Gastrocnemius medialis (tissue), 4 donors: ENCODE results near the gene NDUFAF8. TPM values are rescaled to one million over a fixed set of nuclear protein-coding genes. Genes with fewer than 3 reads are reported as not detected.

Source experiments
- ATAC-seq, 2 donors: fragments of 150-250 bp; one replicate each; pipeline ENCODE4 v1.9.1; 2016
- DNase-seq, 2 donors: peaks; one replicate each; pipeline ENCODE4 v3.0.0-alpha.2; 2019
- H3K27ac ChIP-seq, 4 donors: fragments of 200-600 bp; sonication (generic); 1 replicate in 1 of 4; 2 replicates in 3 of 4; pipeline ENCODE4 v1.5.1; 2016 to 2018; ENCODE audit warnings: mild to moderate bottlenecking in 2 of 4, moderate library complexity in 1 of 4
- H3K27me3 ChIP-seq, 3 donors: fragments of 200-600 bp; sonication (generic) in 2 of 3; 1 replicate in 1 of 3; 2 replicates in 2 of 3; pipeline versions ENCODE4 v1.5.1 to v1.6.0; 2016 to 2019; ENCODE audit warnings: mild to moderate bottlenecking in 1 of 3, moderate library complexity in 1 of 3
- H3K36me3 ChIP-seq, 2 donors: fragments of 200-600 bp; sonication (generic) in 1 of 2; one replicate each; pipeline ENCODE4 v1.5.1; 2017 to 2018
- H3K4me1 ChIP-seq, 2 donors: fragments of 200-600 bp; sonication (generic) in 1 of 2; one replicate each; pipeline ENCODE4 v1.5.1; 2016 to 2017; ENCODE audit warnings: mild to moderate bottlenecking in 2 of 2
- H3K4me3 ChIP-seq, 4 donors: fragments of 200-600 bp; sonication (generic) in 3 of 4; 1 replicate in 1 of 4; 2 replicates in 3 of 4; pipeline ENCODE4 v1.5.1; 2016 to 2019; ENCODE audit warnings: mild to moderate bottlenecking in 2 of 4
- H3K9me3 ChIP-seq, 3 donors: fragments of 200-600 bp; sonication (generic) in 2 of 3; 1 replicate in 1 of 3; 2 replicates in 2 of 3; pipeline ENCODE4 v1.5.1; 2016 to 2019
- CTCF ChIP-seq, 5 experiments: fragments of 450-650 bp in 3 of 5; fragments of 200-600 bp in 2 of 5; sonication (generic) in 2 of 5; IDR thresholded peaks in 4 of 5; conservative IDR thresholded peaks in 1 of 5; 1 replicate in 4 of 5; 2 replicates in 1 of 5; pipeline ENCODE4 v1.5.1; 2016 to 2019; ENCODE audit warnings: antibody characterized with exemption in 5 of 5, mild to moderate bottlenecking in 3 of 5, moderate library complexity in 3 of 5
- POLR2A ChIP-seq, 2 donors: fragments of 450-650 bp; IDR thresholded peaks; one replicate each; pipeline ENCODE4 v1.6.1; 2017; ENCODE audit warnings: antibody characterized with exemption in 2 of 2, mild to moderate bottlenecking in 2 of 2, moderate library complexity in 2 of 2
- in situ Hi-C, 4 donors: fragments of 200-750 bp; cut with MboI; loops; one replicate each; pipeline versions ENCODE4 v1.15.0 to v1.8.0; 2017; ENCODE audit warnings: low sequenced_read_pairs in 4 of 4
- intact Hi-C: fragments of 100-400 bp; cut with DNase I; formaldehyde crosslinking; loops from one replicate; pipeline ENCODE4 v1.15.1; 2023; ENCODE audit warnings: low total_unique reads
- total RNA-seq, 4 donors: library from RNA; depleted of rRNA; stranded (reverse); fragments of >200 nt; gene quantifications; one replicate each; pipeline versions ENCODE4 v1.1.0 to v1.2.3, GENCODE V29; 2016

NDUFAF8 gene
- total RNA-seq, 4 donors from 2014 or later, result 39.4 to 700 (median 74.5) TPM

- intact Hi-C loops, result no loop called here
- Histone ChIP-seq H3K4me1 (no peaks in the 10 kb centered on the region), H3K27ac (no peak overlapping the region), H3K9me3 (no peaks in the 10 kb centered on the region), H3K27me3 (no peaks in the 10 kb centered on the region), H3K36me3 (peaks cover 0 to 55% of the 10 kb centered on the region in 2 donors), H3K4me3 (no peak overlapping the region)
- peak in 1 of 2 donors; percentile 27 for ATAC-seq
- DNase-seq, result no peak
- TF ChIP-seq CTCF (IDR thresholded peaks at IDR 0.05 in 4 of 5, conservative IDR thresholded peaks at IDR 0.05 in 1 of 5) (no peak), POLR2A (IDR thresholded peaks at IDR 0.05) (no peak)
- in situ Hi-C loops, result loop anchor here in 2 of 4 donors (25.0 kb wide), 2 partner anchors 217 to 342 kb away; no protein-coding TSS in a partner anchor
Measured at GRCh38 chr17:81270279-81270678, 31.2 kb downstream of the NDUFAF8 start.

GRCh38 chr17:81271226-81271625 is 32.1 kb downstream of the NDUFAF8 start:
- in situ Hi-C loops, result loop anchor here in 2 of 4 donors (25.0 kb wide), 2 partner anchors 216 to 341 kb away; no protein-coding TSS in a partner anchor
- no peak for DNase-seq
- H3K36me3 ChIP-seq, result peaks cover 0 to 53% of the 10 kb centered on the region in 2 donors

GRCh38 chr17:81272616-81273015 is 33.5 kb downstream of the NDUFAF8 start:
- H3K27ac ChIP-seq, result no peak overlapping the region
- in situ Hi-C loops (loop anchor here in 2 of 4 donors (25.0 kb wide), 2 partner anchors 215 to 340 kb away; no protein-coding TSS in a partner anchor), intact Hi-C loops (no loop called here)
- no peak for ATAC-seq
- H3K9me3 ChIP-seq, result no peaks in the 10 kb centered on the region
- DNase-seq, result no peak
- TF ChIP-seq CTCF (IDR thresholded peaks at IDR 0.05 in 4 of 5, conservative IDR thresholded peaks at IDR 0.05 in 1 of 5), result no peak
- no peak for TF ChIP-seq POLR2A (IDR thresholded peaks at IDR 0.05)
- no peaks in the 10 kb centered on the region for H3K4me1 ChIP-seq
- peaks cover 0 to 60% of the 10 kb centered on the region in 2 donors for H3K36me3 ChIP-seq
- no peaks in the 10 kb centered on the region for H3K27me3 ChIP-seq
- H3K4me3 ChIP-seq, result no peak overlapping the region

More at GRCh38 chr17:81271226-81271625, 32.1 kb downstream of the NDUFAF8 start:
- TF ChIP-seq POLR2A (IDR thresholded peaks at IDR 0.05), result no peak
- no peak for TF ChIP-seq CTCF (IDR thresholded peaks at IDR 0.05 in 4 of 5, conservative IDR thresholded peaks at IDR 0.05 in 1 of 5)
- H3K4me3 ChIP-seq, result no peak overlapping the region
- H3K9me3 ChIP-seq, result no peaks in the 10 kb centered on the region
- no peak overlapping the region for H3K27ac ChIP-seq
- no peaks in the 10 kb centered on the region for H3K4me1 ChIP-seq
- no peaks in the 10 kb centered on the region for H3K27me3 ChIP-seq
- intact Hi-C loops, result no loop called here
- no peak for ATAC-seq

DNA sequence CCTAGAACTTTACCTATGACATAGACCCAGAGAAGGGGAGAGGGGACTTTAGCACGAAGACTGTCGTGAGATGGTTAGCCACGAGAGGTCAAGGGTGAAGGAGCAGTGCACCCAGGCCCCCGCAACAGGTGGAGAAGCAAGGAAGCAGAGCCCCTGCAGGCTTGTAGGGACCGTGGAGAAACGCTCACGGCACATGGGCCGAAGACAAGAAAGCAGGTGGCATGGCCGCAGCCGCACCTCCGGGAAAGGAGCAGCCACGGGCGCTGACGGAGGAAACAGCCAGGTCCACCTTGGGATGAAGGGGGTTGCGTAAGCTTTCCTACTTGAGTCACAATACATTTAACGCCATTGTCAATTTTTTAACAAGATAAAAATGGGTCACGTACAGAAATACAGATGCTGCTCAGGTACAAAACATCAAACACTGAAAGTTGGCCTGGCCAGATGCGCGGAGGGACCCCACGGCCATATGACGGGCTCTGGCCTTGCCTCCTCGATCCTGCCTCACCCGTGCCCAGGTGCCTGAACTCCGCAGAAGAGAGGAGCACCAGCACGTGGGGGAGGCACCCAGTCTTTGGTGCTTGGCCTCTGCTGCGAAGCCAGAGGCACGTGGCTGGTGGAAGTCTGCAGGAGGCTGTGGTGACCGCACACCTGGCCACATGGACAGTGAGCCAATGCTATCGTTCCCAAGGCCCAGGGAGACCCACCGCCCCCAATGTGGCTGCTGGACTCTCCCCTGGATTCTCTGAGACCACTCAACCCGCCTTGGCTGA is 34.8 kb downstream of the NDUFAF8 start:
- in situ Hi-C loops, result loop anchor here in 2 of 4 donors (25.0 kb wide), 2 partner anchors 213 to 338 kb away; no protein-coding TSS in a partner anchor
- no peak for DNase-seq

More for the DNA sequence above, 34.8 kb downstream of the NDUFAF8 start:
- Histone ChIP-seq H3K27ac (no peak overlapping the region), H3K4me1 (no peaks in the 10 kb centered on the region), H3K4me3 (no peak overlapping the region), H3K27me3 (no peaks in the 10 kb centered on the region), H3K36me3 (peaks cover 0 to 58% of the 10 kb centered on the region in 2 donors), H3K9me3 (no peaks in the 10 kb centered on the region)
- TF ChIP-seq CTCF (IDR thresholded peaks at IDR 0.05 in 4 of 5, conservative IDR thresholded peaks at IDR 0.05 in 1 of 5) (no peak), POLR2A (IDR thresholded peaks at IDR 0.05) (no peak)
- no peak for ATAC-seq
- intact Hi-C loops, result no loop called here
